GM23338 (cell line): ENCODE results near the gene NCOR2.

Source experiments
- CREB1 ChIP-seq: fragments of 250-450 bp; sonication (Bioruptor Pico); IDR thresholded peaks from 2 replicates; pipeline ENCODE4 v1.5.0; 2020; ENCODE audit warnings: low read depth, mild to moderate bottlenecking, moderate library complexity
- CTCF ChIP-seq, 2 experiments: fragments of 200-600 bp in 1 of 2; sonication (generic) in 1 of 2; conservative IDR thresholded peaks; 2 replicates each; pipeline versions ENCODE4 v1.5.1 to v1.6.1; 2016 to 2017; ENCODE audit warnings: antibody characterized with exemption in 2 of 2, low read depth in 2 of 2, mild to moderate bottlenecking in 2 of 2, moderate library complexity in 1 of 2
- ETS1 ChIP-seq: IDR thresholded peaks from 2 replicates; pipeline ENCODE4 v1.6.1; 2016; ENCODE audit warnings: antibody characterized with exemption
- EZH2 ChIP-seq: fragments of 200-600 bp; sonication (generic); IDR thresholded peaks from one replicate; pipeline ENCODE4 v1.8.0; 2017; ENCODE audit warnings: antibody characterized with exemption, mild to moderate bottlenecking, low read depth; ENCODE audit not compliant: unreplicated experiment
- EZH2phosphoT487 ChIP-seq: fragments of 200-600 bp; sonication (generic); IDR thresholded peaks from one replicate; pipeline ENCODE4 v1.8.1; 2018; ENCODE audit warnings: antibody characterized with exemption; ENCODE audit not compliant: unreplicated experiment
- NANOG ChIP-seq: IDR thresholded peaks from 2 replicates; pipeline ENCODE4 v1.6.1; 2016; ENCODE audit warnings: antibody characterized with exemption, borderline replicate concordance
- POLR2AphosphoS5 ChIP-seq: IDR thresholded peaks from 2 replicates; pipeline ENCODE4 v1.6.1; 2016; ENCODE audit warnings: antibody characterized with exemption, low read depth
- REST ChIP-seq: IDR thresholded peaks from one replicate; pipeline ENCODE4 v1.6.1; 2018; ENCODE audit warnings: antibody characterized with exemption; ENCODE audit not compliant: unreplicated experiment
- STAT1 ChIP-seq: IDR thresholded peaks from one replicate; pipeline ENCODE4 v1.6.1; 2016; ENCODE audit warnings: antibody characterized with exemption; ENCODE audit not compliant: unreplicated experiment
- ZNF462 ChIP-seq: fragments of 250-450 bp; sonication (Bioruptor Pico); IDR thresholded peaks from 2 replicates; pipeline ENCODE4 v1.5.0; 2020; ENCODE audit warnings: mild to moderate bottlenecking, moderate library complexity

GRCh38 chr12:124525927-124526692 is 41.3 kb downstream of the NCOR2 start:
- TF ChIP-seq CTCF (conservative IDR thresholded peaks at IDR 0.05; ENCODE audit: low read depth in 2 of 2) (no peak), POLR2AphosphoS5 (no peak), EZH2 (no peak), CREB1 (no peak), ZNF462 (CRISPR knock-in tag) (no peak), EZH2phosphoT487 (no peak), NANOG (no peak), REST (no peak), STAT1 (no peak), ETS1 (no peak)
